Common myeloid progenitor, CD34-positive (primary cell): Measurements from ENCODE around the gene TMEM97.

Experiments used
- CTCF ChIA-PET: fragments of 350-600 bp; sonication (Branson Sonifier 250); formaldehyde crosslinking; loops from one replicate; lab custom pipeline; 2021; ENCODE audit warnings: antibody characterized with exemption; lab: Charles Lee
- POLR2A ChIA-PET: fragments of 350-600 bp; sonication (Branson Sonifier 250); formaldehyde crosslinking; loops from one replicate; lab custom pipeline; 2021; ENCODE audit warnings: antibody characterized with exemption; lab: Charles Lee
- DNase-seq, 3 donors: peaks; one replicate each; pipeline versions ENCODE4 v3.0.0 to v3.0.0-alpha.2; 2013
- H3K27ac ChIP-seq, 2 experiments: 1 replicate in 1 of 2; 2 replicates in 1 of 2; pipeline ENCODE4 v1.7.0; 2013; ENCODE audit warnings: inconsistent platforms in 2 of 2, low read length in 2 of 2, mild to moderate bottlenecking in 2 of 2, low read depth in 1 of 2, moderate library complexity in 1 of 2; ENCODE audit not compliant: severe bottlenecking in 2 of 2, insufficient read depth in 1 of 2, poor library complexity in 1 of 2
- H3K27me3 ChIP-seq, 5 experiments: replicated peaks in 2 of 5; 1 replicate in 3 of 5; 2 replicates in 2 of 5; pipeline versions ENCODE4 v1.6.1 to v1.7.0; 2013; ENCODE audit warnings: low read length in 4 of 5, mild to moderate bottlenecking in 2 of 5, moderate library complexity in 2 of 5, inconsistent platforms in 1 of 5; ENCODE audit not compliant: insufficient read depth in 5 of 5, control insufficient read depth in 4 of 5
- H3K36me3 ChIP-seq, 4 experiments: 1 replicate in 2 of 4; 2 replicates in 2 of 4; pipeline versions ENCODE4 v1.6.1 to v1.7.0; 2013; ENCODE audit warnings: low read length in 3 of 4, control low read depth in 1 of 4, mild to moderate bottlenecking in 1 of 4; ENCODE audit not compliant: control insufficient read depth in 4 of 4, insufficient read depth in 4 of 4
- H3K4me1 ChIP-seq, 4 experiments: 1 replicate in 3 of 4; 2 replicates in 1 of 4; pipeline versions ENCODE4 v1.6.1 to v1.7.1; 2013; ENCODE audit warnings: low read length in 3 of 4, mild to moderate bottlenecking in 3 of 4, control low read depth in 1 of 4, inconsistent platforms in 1 of 4, moderate library complexity in 1 of 4; ENCODE audit not compliant: control insufficient read depth in 4 of 4, insufficient read depth in 4 of 4; ENCODE audit errors: control extremely low read depth in 1 of 4
- H3K4me3 ChIP-seq, 7 experiments: 1 replicate in 4 of 7; 2 replicates in 3 of 7; pipeline versions ENCODE4 v1.5.1 to v1.7.0; 2013; ENCODE audit warnings: mild to moderate bottlenecking in 7 of 7, low read length in 6 of 7, moderate library complexity in 6 of 7, inconsistent platforms in 2 of 7, low read depth in 2 of 7, control low read depth in 1 of 7; ENCODE audit not compliant: insufficient read depth in 4 of 7, control insufficient read depth in 1 of 7; ENCODE audit errors: extremely low read depth in 1 of 7
- H3K9me3 ChIP-seq, 5 experiments: 1 replicate in 4 of 5; 2 replicates in 1 of 5; pipeline versions ENCODE4 v1.6.1 to v1.7.1; 2013; ENCODE audit warnings: low read length in 4 of 5, mild to moderate bottlenecking in 2 of 5, inconsistent platforms in 1 of 5, low read depth in 1 of 5, moderate library complexity in 1 of 5; ENCODE audit not compliant: control insufficient read depth in 4 of 5, insufficient read depth in 2 of 5; ENCODE audit errors: control extremely low read depth in 1 of 5
- WGBS: methylation state at CpG from one replicate; pipeline ENCODE4 v1.1.5; 2013; ENCODE audit not compliant: insufficient coverage; 5-methylcytosine and 5-hydroxymethylcytosine counted together

Gene TMEM97

GRCh38 chr17:28368306-28368831 is 49.4 kb downstream of the TMEM97 start:
- Histone ChIP-seq H3K27me3 (peaks cover 0 to 13% (median 0%) of the 10 kb centered on the region in 5 experiments), H3K9me3 (no peaks in the 10 kb centered on the region), H3K4me3 (no peak overlapping the region), H3K27ac (no peak overlapping the region), H3K4me1 (peaks cover 0 to 21% (median 12%) of the 10 kb centered on the region in 4 experiments), H3K36me3 (peaks cover 0 to 16% (median 6%) of the 10 kb centered on the region in 4 experiments)
- POLR2A ChIA-PET: no interaction called here
- CTCF ChIA-PET: interaction anchor here (0.8 to 5.1 kb wide), 2 partner anchors 10 to 338 kb away, joined by 3 to 27 read pairs; partner anchors contain the start of gene POLDIP2
- DNase-seq: no peak
- 93% methylated on average over 5 of the region's 5 CpGs for WGBS

DNA sequence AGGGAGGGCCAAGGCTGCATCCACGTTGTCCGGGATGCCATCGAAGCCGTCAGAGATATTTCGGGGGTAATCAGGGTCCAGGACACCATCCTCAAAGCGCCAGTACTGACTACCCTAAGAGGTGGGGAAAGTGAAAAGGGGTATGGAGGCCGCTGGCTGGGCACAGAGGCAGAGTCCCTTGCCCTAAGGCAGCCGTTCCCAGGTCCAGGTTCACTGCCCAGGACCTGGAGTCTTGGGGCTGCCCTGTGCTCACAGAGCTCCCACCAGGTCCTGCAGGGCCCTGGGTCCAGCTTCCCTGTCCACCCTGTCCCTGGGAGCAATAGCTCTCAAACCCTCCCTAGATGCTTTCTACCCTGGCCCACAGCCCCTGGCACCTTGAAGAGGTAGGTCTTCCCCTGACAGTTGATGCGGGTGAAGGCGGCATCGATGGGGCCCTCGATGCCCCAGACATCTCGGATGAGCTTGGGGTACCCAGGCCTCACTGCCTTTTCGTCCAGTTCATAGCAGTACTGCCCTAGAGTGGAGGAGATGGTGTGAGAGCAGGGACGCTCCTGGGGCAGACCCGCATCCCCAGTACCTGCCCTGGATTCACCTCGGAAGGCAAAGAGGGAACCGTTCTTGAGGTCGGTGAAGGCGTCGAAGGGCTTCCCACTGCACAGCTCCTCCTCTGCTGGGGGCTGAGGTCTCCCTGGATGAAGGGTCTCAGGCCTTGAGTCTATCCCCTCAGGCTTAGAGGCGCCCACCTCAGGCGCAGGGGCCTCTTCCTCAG is 50.1 kb downstream of the TMEM97 start:
- peaks cover 0 to 9% (median 0%) of the 10 kb centered on the region in 4 experiments for H3K36me3 ChIP-seq
- CTCF ChIA-PET: interaction anchor here (5.1 kb wide), 1 partner anchor 11 kb away, joined by 27 read pairs; the partner anchor contains the start of gene POLDIP2
- peaks cover 0 to 14% (median 0%) of the 10 kb centered on the region in 5 experiments for H3K27me3 ChIP-seq
- 95% methylated on average over 21 of the region's 23 CpGs for whole genome bisulfite sequencing
- no peak overlapping the region for H3K27ac ChIP-seq
- peaks cover 0 to 22% (median 12%) of the 10 kb centered on the region in 4 experiments for H3K4me1 ChIP-seq
- POLR2A ChIA-PET: no interaction called here
- H3K9me3 ChIP-seq: no peaks in the 10 kb centered on the region
- no peak overlapping the region for H3K4me3 ChIP-seq
- no peak for DNase-seq

- POLR2A ChIA-PET: no interaction called here
These were observed 50.7 kb downstream of the TMEM97 start for GRCh38 chr17:28369684-28370034.

DNA sequence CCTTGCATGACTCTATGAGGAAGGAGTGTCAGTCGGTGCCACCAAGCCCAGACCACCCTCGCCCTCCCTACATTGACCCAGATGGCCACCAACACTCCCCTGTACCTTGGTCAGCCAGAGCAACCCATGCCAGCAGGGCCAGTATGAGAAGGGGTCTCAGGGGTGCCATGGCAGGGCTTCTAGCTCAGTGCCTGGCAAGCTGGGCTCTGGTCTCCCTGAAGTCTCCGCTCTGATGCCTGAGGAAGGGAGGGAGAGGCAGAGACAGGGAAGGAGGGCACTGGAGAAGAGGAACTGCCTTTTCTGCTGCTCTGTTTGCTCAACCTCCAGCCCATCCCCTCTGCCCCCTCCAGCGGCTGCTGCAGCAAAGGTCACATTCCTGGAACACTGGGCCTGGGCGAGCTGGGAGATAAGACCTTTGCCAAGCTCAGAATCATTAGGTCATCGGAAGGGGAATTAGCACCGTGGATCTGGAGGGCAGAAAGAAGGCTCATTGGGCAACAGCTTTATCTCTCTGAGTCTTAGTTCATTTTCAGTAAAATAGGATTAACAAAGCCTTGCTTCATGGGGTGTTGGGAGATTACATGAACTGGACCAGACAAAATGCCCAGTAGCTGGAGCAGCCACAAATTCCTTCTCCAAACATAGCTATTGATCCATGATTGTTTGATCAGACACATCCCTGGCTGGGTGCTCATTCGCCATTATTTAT is 51.2 kb downstream of the TMEM97 start, which contains the start of gene VTN:
VTN (minus strand) TSS at position 273 of the 709 bp plus-strand sequence; CDS start at position 169, 104 bp downstream.
- no peak within 1 kb of the TSS for H3K27ac ChIP-seq
- ChIA-PET POLR2A (no interaction called here), CTCF (interaction anchor here (0.9 to 5.1 kb wide), 5 partner anchors 8 to 44 kb away, joined by 3 to 27 read pairs (median 3); partner anchors contain the start of gene POLDIP2)
- 56% methylated on average over 6 of the region's 8 CpGs for WGBS
- DNase-seq: peak in 2 of 3 donors; percentile 15
- H3K4me1 ChIP-seq: peaks cover 0 to 22% (median 12%) of the 10 kb centered on the region in 4 experiments
- peak within 1 kb of the TSS in 5 of 7 experiments; percentile 4 to 83 (median 76) for H3K4me3 ChIP-seq
- H3K9me3 ChIP-seq: no peaks in the 10 kb centered on the region
- H3K36me3 ChIP-seq: no peaks in the 10 kb centered on the region
- peaks cover 0 to 14% (median 0%) of the 10 kb centered on the region in 5 experiments for H3K27me3 ChIP-seq

More at GRCh38 chr17:28369684-28370034, 50.7 kb downstream of the TMEM97 start:
- Histone ChIP-seq H3K27me3 (peaks cover 0 to 14% (median 0%) of the 10 kb centered on the region in 5 experiments), H3K4me1 (peaks cover 0 to 22% (median 12%) of the 10 kb centered on the region in 4 experiments), H3K4me3 (no peak overlapping the region), H3K27ac (no peak overlapping the region), H3K36me3 (peaks cover 0 to 3% (median 0%) of the 10 kb centered on the region in 4 experiments), H3K9me3 (no peaks in the 10 kb centered on the region)
- DNase-seq: no peak
- 92% methylated on average over 10 of the region's 10 CpGs for WGBS
- CTCF ChIA-PET: interaction anchor here (1.2 to 5.1 kb wide), 2 partner anchors 8 to 11 kb away, joined by 4 to 27 read pairs; partner anchors contain the start of gene POLDIP2

- no peaks in the 10 kb centered on the region for H3K9me3 ChIP-seq
- ChIA-PET POLR2A (no interaction called here), CTCF (interaction anchor here (0.9 to 5.1 kb wide), 5 partner anchors 8 to 43 kb away, joined by 3 to 27 read pairs (median 3); partner anchors contain the start of gene POLDIP2)
- H3K36me3 ChIP-seq: no peaks in the 10 kb centered on the region
- WGBS: 100% methylated on average over 1 of the region's 1 CpG
- DNase-seq: no peak
- peaks cover 0 to 22% (median 12%) of the 10 kb centered on the region in 4 experiments for H3K4me1 ChIP-seq
- peak overlapping the region in 3 of 7 experiments; percentile 76 to 83 (median 79) for H3K4me3 ChIP-seq
- H3K27me3 ChIP-seq: peaks cover 0 to 14% (median 0%) of the 10 kb centered on the region in 5 experiments
- H3K27ac ChIP-seq: no peak overlapping the region
These were observed 51.7 kb downstream of the TMEM97 start for GRCh38 chr17:28370744-28371103.

- POLR2A ChIA-PET: interaction anchor here (1.0 kb wide), 1 partner anchor 14 kb away, joined by 3 read pairs; the partner anchor contains the start of gene POLDIP2
- Histone ChIP-seq H3K36me3 (no peaks in the 10 kb centered on the region), H3K27me3 (peaks cover 0 to 14% (median 0%) of the 10 kb centered on the region in 5 experiments), H3K27ac (no peak within 1 kb of the TSS), H3K4me3 (peak within 1 kb of the TSS; percentile 25 to 83 (median 61)), H3K9me3 (no peaks in the 10 kb centered on the region), H3K4me1 (peaks cover 0 to 22% (median 12%) of the 10 kb centered on the region in 4 experiments)
- under 1% methylated on average over 63 of the region's 80 CpGs for WGBS
- DNase-seq: peak; percentile 82 to 93 (median 91)
- CTCF ChIA-PET: interaction anchor here (1.4 kb wide), 1 partner anchor 16 kb away, joined by 3 read pairs; no protein-coding TSS in a partner anchor
These were observed 52.5 kb downstream of the TMEM97 start, which contains the start of gene SARM1 for GRCh38 chr17:28371245-28372202. SARM1 (plus strand) TSS chr17:28371694; CDS start chr17:28372033, 339 bp downstream.
